Inferior parietal cortex (tissue), 1 donor: Measurements from ENCODE around the gene VSIR.
A peak's percentile ranks its signal among the peaks of the same experiment; 100 is the strongest.

Experiments
- DNase-seq: peaks from one replicate; pipeline ENCODE4 v3.0.0-alpha.2; 2016; ENCODE audit errors: extremely low spot score

VSIR gene

GRCh38 chr10:71806704-71807556 lies 33.6 kb upstream of the VSIR start:
- no peak for DNase-seq

- no peak for DNase-seq
Observed at GRCh38 chr10:71805776-71806703, 32.7 kb upstream of the VSIR start.

GRCh38 chr10:71804077-71804476 lies 30.8 kb upstream of the VSIR start:
- DNase-seq, result peak; percentile 31

DNA sequence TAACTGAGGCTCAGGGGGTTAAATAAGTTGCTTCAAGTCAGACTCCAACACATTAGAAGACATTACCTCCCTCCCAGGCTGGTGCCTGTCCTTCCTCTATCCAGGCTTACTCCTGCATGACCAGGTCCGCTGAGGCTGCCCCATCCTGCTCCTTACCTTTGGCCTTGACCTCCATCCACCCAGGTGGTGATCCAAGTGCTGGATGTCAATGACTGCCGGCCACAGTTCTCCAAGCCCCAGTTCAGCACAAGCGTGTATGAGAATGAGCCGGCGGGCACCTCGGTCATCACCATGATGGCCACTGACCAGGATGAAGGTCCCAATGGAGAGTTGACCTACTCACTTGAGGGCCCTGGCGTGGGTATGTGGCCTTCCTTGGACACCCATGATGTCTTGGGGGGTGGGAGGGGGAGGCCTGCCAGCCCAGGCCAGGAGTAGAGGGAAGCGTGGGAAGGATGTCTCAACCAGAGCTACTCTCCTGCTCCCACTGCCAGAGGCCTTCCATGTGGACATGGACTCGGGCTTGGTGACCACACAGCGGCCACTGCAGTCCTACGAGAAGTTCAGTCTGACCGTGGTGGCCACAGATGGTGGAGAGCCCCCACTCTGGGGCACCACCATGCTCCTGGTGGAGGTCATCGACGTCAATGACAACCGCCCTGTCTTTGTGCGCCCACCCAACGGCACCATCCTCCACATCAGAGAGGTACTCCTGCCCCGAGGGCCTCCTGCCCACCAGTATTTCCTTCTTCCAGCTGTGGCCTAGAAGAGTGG lies 29.6 kb upstream of the VSIR start:
- no peak for DNase-seq

- no peak for DNase-seq
Observed at GRCh38 chr10:71802235-71802634, 28.9 kb upstream of the VSIR start.

GRCh38 chr10:71801361-71801760 lies 28.0 kb upstream of the VSIR start:
- DNase-seq, result no peak

- no peak for DNase-seq
Observed at GRCh38 chr10:71799608-71800453, 26.5 kb upstream of the VSIR start.

DNA sequence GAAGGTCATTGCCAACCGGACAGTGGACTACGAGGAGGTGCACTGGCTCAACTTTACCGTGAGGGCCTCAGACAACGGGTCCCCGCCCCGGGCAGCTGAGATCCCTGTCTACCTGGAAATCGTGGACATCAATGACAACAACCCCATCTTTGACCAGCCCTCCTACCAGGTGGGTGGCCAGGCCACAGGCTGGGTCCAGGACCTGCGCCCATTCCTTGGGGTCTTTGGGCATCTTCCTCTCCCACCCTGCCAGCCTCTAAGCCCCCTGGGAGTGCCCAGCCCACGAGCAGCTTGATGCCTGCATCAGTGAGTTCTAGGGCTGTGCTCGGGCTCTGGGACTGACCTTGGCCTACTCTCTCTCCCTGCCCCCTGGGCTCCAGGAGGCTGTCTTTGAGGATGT lies 25.8 kb upstream of the VSIR start:
- no peak for DNase-seq

DNA sequence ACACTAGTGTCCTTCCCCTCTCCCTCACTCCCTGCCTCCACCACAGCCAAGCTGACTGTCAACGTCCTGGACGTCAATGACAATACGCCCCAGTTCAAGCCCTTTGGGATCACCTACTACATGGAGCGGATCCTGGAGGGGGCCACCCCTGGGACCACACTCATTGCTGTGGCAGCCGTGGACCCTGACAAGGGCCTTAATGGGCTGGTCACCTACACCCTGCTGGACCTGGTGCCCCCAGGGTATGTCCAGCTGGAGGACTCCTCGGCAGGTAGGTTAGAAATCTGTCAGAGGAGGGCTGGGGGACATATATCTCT lies 24.9 kb upstream of the VSIR start:
- DNase-seq, result no peak

DNA sequence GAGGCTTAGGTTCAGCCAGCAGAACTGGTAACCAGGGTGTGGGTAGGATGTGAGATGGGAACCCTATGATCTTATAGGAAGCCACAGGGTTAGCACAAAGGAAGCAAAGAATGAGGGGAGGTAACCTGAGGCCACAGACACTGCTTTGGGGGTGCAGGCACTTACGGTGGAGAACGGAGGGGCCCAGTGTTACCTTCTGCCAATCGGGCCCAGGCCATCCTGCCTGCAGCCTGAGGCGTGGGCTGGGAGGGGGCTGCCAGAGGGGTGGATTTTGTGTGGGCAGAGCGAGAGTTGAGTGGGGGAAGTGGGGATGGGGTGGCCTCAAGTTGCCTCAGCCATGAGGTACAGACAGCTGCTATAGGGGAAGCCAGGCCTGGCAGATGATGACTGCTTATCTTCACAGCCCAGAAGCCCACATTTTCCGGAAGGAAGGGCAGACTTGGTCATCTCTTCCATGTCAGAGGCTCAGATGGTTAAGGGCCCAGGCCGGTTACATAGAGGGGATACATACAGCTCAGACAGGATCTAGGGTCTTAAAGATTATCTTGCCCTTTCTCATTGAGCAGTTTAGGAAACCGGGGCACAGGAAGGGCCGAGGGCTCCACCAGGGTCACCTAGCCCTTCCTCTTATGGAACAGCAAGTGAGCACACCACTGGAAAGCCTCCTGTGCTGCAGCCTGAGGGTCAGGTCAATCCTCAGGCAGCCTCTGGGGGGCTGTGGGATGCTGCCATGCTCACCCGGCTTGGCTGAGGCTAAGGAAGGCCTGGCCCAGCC lies 24.4 kb upstream of the VSIR start:
- DNase-seq, result no peak

DNA sequence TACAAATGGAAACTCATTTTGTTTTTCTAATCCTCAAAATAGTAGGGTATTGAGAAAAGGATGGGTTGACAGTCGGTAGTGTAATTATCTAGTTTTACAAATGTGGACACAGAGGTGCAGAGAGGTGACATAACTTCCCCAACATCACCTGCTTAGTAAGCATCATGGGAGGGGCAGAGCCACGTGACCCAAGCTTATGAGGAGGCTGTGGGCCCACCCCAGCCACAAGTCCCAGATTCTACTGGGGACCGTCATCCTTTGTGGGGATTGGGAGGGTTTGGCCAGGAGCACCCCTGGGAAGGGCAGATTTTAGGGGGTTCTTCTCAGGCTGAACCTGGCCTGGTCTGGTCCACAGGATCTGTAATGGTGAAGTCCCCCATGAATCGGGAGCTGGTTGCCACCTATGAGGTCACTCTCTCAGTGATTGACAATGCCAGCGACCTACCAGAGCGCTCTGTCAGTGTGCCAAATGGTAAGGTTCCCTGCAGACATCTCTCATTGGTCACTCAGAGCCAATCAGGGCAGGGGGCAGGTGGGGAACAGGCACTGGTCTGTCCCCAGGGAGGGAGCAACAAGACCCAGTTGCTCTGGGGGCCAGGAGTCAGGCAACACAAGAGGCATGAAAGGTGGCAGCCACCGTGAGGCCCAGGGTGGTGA lies 23.6 kb upstream of the VSIR start:
- DNase-seq, result no peak

- DNase-seq, result no peak
Observed at GRCh38 chr10:71795248-71795647, 21.9 kb upstream of the VSIR start.

DNA sequence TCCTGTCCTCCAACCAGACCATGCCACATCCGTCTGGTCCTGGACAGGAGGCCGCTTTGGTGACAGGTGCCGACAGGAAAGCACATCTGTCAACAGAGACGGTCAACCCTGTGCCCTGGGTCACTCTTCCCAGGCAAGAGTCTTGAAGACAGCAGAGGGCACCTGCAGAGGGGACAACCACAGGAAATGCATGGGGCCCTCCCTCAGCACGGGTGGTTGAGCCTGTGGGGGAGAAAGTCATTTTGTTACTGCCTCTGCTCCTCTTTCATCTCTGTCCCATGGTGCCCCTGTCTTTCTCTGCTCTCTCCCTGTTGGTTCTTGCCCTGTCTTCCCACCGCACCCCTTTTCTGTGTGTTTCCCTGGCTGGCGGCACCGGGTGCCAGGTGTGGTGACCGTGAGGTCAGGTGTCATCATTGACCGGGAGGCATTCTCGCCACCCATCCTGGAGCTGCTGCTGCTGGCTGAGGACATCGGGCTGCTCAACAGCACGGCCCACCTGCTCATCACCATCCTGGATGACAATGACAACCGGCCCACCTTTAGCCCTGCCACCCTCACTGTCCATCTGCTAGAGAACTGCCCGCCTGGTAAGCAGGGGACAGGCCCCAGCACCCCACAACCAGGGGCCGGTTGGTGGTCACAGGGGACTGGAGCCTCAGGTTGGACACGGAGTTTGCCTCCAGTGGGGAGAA lies 17.6 kb upstream of the VSIR start:
- DNase-seq, result no peak

GRCh38 chr10:71789871-71790270 lies 16.6 kb upstream of the VSIR start:
- DNase-seq, result no peak

GRCh38 chr10:71788954-71789353 lies 15.6 kb upstream of the VSIR start:
- no peak for DNase-seq

DNA sequence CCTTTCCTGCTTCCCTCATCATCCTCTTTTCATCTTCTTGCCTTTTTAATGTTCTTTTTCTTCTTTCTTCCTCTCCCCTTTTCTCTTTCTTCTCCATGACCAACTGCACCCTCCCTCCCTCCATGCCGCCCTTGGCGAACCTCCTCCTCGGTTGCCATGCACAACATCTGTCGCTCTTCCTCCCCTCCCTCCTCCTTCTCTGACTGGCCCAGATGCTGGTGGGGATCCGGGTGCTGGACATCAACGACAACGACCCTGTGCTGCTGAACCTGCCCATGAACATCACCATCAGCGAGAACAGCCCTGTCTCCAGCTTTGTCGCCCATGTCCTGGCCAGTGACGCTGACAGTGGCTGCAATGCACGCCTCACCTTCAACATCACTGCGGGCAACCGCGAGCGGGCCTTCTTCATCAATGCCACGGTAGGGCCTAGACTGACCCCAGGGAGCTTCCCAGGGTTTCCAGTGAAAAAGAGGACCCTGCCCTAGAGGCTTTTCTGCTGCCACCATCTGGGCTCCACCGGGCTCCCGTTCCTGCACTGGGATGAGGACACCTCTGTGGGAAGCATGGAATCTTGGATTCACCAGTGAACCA lies 11.5 kb upstream of the VSIR start:
- DNase-seq, result no peak

DNA sequence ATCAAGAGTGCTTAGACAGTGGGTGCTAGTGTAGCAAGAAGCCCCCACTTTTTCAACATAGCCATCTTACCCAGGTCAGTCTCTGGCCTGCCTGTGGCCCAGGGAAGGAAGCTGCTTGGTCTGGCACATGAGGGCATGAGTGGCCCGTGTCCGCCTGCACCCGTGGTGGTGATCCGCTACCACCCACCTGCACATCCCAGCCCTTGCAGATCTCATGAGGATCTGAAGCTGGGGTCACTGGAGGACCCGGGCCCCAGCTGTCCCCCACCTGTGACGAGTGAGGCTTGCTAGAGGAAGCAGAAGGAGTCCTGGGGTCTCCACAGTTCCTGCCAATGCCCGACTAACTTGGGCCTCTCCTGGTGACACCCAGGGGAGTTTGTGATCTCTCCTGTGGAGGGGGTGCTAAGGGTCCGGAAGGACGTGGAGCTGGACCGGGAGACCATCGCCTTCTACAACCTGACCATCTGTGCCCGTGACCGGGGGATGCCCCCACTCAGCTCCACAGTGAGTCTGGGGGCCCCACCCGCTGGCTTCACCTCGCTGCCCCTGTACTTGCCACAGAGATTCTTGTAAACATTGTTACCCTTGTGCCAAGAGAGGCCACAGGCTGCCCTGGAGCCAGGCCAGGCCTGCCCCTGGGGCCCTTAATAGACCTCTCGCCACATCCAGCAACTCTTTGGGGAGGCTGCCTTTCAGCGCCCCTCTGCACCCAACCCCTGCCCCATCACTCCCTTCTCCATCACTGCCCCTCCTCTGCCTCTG lies 10.8 kb upstream of the VSIR start:
- no peak for DNase-seq

DNA sequence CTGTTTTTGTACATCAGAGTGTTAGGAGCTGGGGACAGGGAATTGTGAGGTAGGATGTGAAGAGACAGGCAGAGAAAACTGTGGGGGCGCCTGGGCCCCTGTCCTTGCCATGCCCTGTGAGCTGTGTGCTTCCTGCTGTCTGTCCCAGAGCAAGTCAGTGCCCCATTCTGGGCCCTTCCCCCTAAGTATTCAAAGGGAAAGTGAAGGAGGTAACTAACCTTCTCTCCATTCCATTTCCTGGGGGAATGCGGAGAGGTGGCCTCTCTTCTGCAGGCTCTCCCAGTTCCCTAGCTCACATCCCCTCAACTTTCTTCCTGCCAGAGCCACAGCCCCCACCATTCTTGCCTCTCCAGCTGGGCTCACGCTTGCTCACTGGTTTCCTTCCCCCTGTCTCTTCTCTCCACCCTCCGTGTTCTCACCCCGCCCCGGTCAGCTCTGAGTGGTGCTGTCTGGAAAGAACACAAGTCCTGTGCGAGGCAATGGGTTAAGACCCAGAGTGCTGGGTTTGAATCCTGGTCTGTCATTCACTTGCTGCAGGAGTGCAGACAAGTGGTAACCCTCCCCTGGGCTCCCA lies 9.7 kb upstream of the VSIR start:
- DNase-seq, result no peak
